CD14-positive monocyte (primary cell): ENCODE data around the gene MED4. TPM values are rescaled to one million over a fixed set of nuclear protein-coding genes. Genes with fewer than 3 reads are reported as not detected.

Source experiments
- DNase-seq, 3 donors: peaks; one replicate each; pipeline ENCODE4 v3.0.0-alpha.2; 2011 to 2022
- H2AFZ ChIP-seq: 2 replicates; pipeline ENCODE4 v1.6.0; 2012; ENCODE audit warnings: mild to moderate bottlenecking, low read depth, low read length, inconsistent platforms; ENCODE audit not compliant: insufficient read depth, poor library complexity, severe bottlenecking
- H3K27ac ChIP-seq, 2 donors: 1 replicate in 1 of 2; 2 replicates in 1 of 2; pipeline ENCODE4 v1.5.1; 2012 to 2013; ENCODE audit warnings: low read length in 2 of 2, control low read depth in 1 of 2, inconsistent platforms in 1 of 2, low read depth in 1 of 2, mild to moderate bottlenecking in 1 of 2
- H3K27me3 ChIP-seq, 2 donors: one replicate each; pipeline versions ENCODE4 v1.6.0 to v1.6.1; 2011 to 2013; ENCODE audit warnings: low read length in 2 of 2; ENCODE audit not compliant: control insufficient read depth in 2 of 2, insufficient read depth in 2 of 2
- H3K36me3 ChIP-seq, 2 donors: replicated peaks in 1 of 2; 1 replicate in 1 of 2; 2 replicates in 1 of 2; pipeline versions ENCODE4 v1.5.1 to v1.6.1; 2012 to 2013; ENCODE audit warnings: low read length in 2 of 2, control low read depth in 1 of 2, inconsistent platforms in 1 of 2, mild to moderate bottlenecking in 1 of 2; ENCODE audit not compliant: insufficient read depth in 2 of 2, control insufficient read depth in 1 of 2
- H3K4me1 ChIP-seq, 2 donors: 1 replicate in 1 of 2; 2 replicates in 1 of 2; pipeline versions ENCODE4 v1.5.1 to v1.6.1; 2012 to 2013; ENCODE audit warnings: low read length in 2 of 2, control low read depth in 1 of 2, inconsistent platforms in 1 of 2, mild to moderate bottlenecking in 1 of 2, moderate library complexity in 1 of 2; ENCODE audit not compliant: insufficient read depth in 2 of 2, control insufficient read depth in 1 of 2
- H3K4me2 ChIP-seq: replicated peaks from 2 replicates; pipeline ENCODE3; 2012; ENCODE audit warnings: low read length, moderate library complexity, mild to moderate bottlenecking; ENCODE audit not compliant: poor library complexity, severe bottlenecking; ENCODE audit errors: extremely low read depth
- H3K4me3 ChIP-seq, 3 experiments: fragments of 200-600 bp in 1 of 3; sonication (generic) in 1 of 3; replicated peaks in 1 of 3; 1 replicate in 2 of 3; 2 replicates in 1 of 3; pipeline ENCODE4 v1.5.1; 2011 to 2013; ENCODE audit warnings: low read length in 3 of 3, mild to moderate bottlenecking in 3 of 3, control low read depth in 2 of 3, low read depth in 2 of 3, inconsistent platforms in 1 of 3, moderate library complexity in 1 of 3
- H3K79me2 ChIP-seq: 2 replicates; pipeline ENCODE4 v1.6.0; 2012; ENCODE audit warnings: mild to moderate bottlenecking, control low read depth, inconsistent platforms, low read length, moderate library complexity; ENCODE audit not compliant: insufficient read depth
- H3K9ac ChIP-seq: 2 replicates; pipeline ENCODE4 v1.6.0; 2017; ENCODE audit warnings: low read length, mild to moderate bottlenecking; ENCODE audit not compliant: insufficient read depth, poor library complexity, severe bottlenecking
- H3K9me3 ChIP-seq, 2 donors: replicated peaks in 1 of 2; 1 replicate in 1 of 2; 2 replicates in 1 of 2; pipeline versions ENCODE4 v1.5.1 to v1.6.1; 2012 to 2013; ENCODE audit warnings: low read length in 2 of 2, control low read depth in 1 of 2; ENCODE audit not compliant: control insufficient read depth in 1 of 2, insufficient read depth in 1 of 2
- H4K20me1 ChIP-seq: 2 replicates; pipeline ENCODE4 v1.6.0; 2012; ENCODE audit warnings: mild to moderate bottlenecking, low read length, control low read depth, moderate library complexity; ENCODE audit not compliant: insufficient read depth
- H3K27ac Mint-ChIP-seq, 7 donors: one replicate each; pipeline ENCODE4 v1.8.0; 2020; ENCODE audit warnings: mild to moderate bottlenecking in 7 of 7, mixed read lengths in 7 of 7, moderate library complexity in 6 of 7, inconsistent platforms in 2 of 7
- H3K27me3 Mint-ChIP-seq, 3 donors: one replicate each; pipeline ENCODE4 v1.8.0; 2021 to 2022; ENCODE audit warnings: low read depth in 3 of 3, mild to moderate bottlenecking in 3 of 3, mixed read lengths in 3 of 3, moderate library complexity in 3 of 3, inconsistent platforms in 1 of 3
- H3K36me3 Mint-ChIP-seq, 2 donors: one replicate each; pipeline ENCODE4 v1.8.0; 2020; ENCODE audit warnings: mixed read lengths in 2 of 2, inconsistent platforms in 1 of 2, mild to moderate bottlenecking in 1 of 2
- H3K4me1 Mint-ChIP-seq: one replicate; pipeline ENCODE4 v1.8.0; 2020; ENCODE audit warnings: mild to moderate bottlenecking, mixed read lengths
- H3K4me3 Mint-ChIP-seq, 2 donors: one replicate each; pipeline ENCODE4 v1.8.0; 2020; ENCODE audit warnings: mild to moderate bottlenecking in 2 of 2, mixed read lengths in 2 of 2, moderate library complexity in 1 of 2
- H3K9me3 Mint-ChIP-seq, 7 donors: one replicate each; pipeline ENCODE4 v1.8.0; 2020 to 2022; ENCODE audit warnings: mixed read lengths in 7 of 7, mild to moderate bottlenecking in 6 of 7, moderate library complexity in 6 of 7, inconsistent platforms in 2 of 7
- WGBS: methylation state at CpG from one replicate; pipeline ENCODE4 v1.1.5; 2013; ENCODE audit warnings: missing lambda C conversion rate; ENCODE audit not compliant: insufficient coverage; 5-methylcytosine and 5-hydroxymethylcytosine counted together
- intact Hi-C, 2 donors: fragments of 100-400 bp; cut with micrococcal nuclease; formaldehyde crosslinking; loops; one replicate each; pipeline versions ENCODE4 v1.15.0 to v1.15.1; 2023
- polyA plus RNA-seq, 3 donors: library from polyadenylated mRNA; depleted of rRNA in 1 of 3; unstranded in 2 of 3; stranded (reverse) in 1 of 3; fragments of 300-500 nt in 2 of 3; fragments of >200 nt in 1 of 3; fragmentation: Illumina TruSeq in 2 of 3; gene quantifications; 1 replicate in 2 of 3; 2 replicates in 1 of 3; pipeline ENCODE4 v1.2.3, GENCODE V29; 2012 to 2021
- TF ChIP-seq, protein P1 (sequence below): fragments of 200-600 bp; IDR thresholded peaks from one replicate; pipeline ENCODE4 v1.8.0; 2022; ENCODE audit warnings: antibody characterized with exemption, mild to moderate bottlenecking

MED4 gene
- polyA plus RNA-seq, 3 donors = 28.4 to 53.8 (median 50.8) TPM

DNA sequence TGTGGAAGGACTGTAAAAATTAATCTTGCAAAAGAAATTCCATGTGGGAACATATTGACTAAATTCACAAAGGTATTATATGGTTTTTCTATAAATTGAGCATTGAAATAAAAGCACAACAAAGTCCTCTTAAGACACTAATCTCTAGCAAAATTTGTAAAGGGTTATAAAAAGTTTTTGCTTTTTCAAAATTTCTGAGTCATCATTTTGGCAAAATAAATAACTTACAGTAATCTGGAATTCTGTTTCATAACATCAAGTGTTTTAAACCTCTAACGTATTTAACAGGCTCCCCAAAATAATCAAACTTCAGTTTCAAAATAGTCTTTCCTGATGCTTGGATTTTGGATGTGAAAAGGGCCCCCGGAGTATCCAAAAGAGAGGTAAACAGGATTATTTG, 26.0 kb downstream of the MED4 start:
- H3K4me2 ChIP-seq = no peak overlapping the region
- Mint-ChIP-seq H3K36me3 (peaks cover 74 to 87% of the 10 kb centered on the region in 2 donors), H3K27ac (no peak overlapping the region), H3K9me3 (peaks cover 38 to 68% (median 55%) of the 10 kb centered on the region in 7 donors), H3K4me1 (no peaks in the 10 kb centered on the region), H3K27me3 (no peaks in the 10 kb centered on the region), H3K4me3 (no peak overlapping the region)
- TF ChIP-seq, protein P1, sequence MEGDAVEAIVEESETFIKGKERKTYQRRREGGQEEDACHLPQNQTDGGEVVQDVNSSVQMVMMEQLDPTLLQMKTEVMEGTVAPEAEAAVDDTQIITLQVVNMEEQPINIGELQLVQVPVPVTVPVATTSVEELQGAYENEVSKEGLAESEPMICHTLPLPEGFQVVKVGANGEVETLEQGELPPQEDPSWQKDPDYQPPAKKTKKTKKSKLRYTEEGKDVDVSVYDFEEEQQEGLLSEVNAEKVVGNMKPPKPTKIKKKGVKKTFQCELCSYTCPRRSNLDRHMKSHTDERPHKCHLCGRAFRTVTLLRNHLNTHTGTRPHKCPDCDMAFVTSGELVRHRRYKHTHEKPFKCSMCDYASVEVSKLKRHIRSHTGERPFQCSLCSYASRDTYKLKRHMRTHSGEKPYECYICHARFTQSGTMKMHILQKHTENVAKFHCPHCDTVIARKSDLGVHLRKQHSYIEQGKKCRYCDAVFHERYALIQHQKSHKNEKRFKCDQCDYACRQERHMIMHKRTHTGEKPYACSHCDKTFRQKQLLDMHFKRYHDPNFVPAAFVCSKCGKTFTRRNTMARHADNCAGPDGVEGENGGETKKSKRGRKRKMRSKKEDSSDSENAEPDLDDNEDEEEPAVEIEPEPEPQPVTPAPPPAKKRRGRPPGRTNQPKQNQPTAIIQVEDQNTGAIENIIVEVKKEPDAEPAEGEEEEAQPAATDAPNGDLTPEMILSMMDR = no peak
- H3K4me1 ChIP-seq = no peaks in the 10 kb centered on the region
- DNase-seq = no peak
- WGBS = no CpG with 5 or more reads among the region's 2 CpGs
- no peaks in the 10 kb centered on the region for H3K79me2 ChIP-seq
- H3K4me3 ChIP-seq = no peak overlapping the region
- H3K9ac ChIP-seq = no peak overlapping the region
- intact Hi-C loops = no loop called here
- H4K20me1 ChIP-seq = no peaks in the 10 kb centered on the region
- H3K36me3 ChIP-seq = peaks cover 65 to 96% of the 10 kb centered on the region in 2 donors
- H2AFZ ChIP-seq = no peak overlapping the region
- no peaks in the 10 kb centered on the region for H3K27me3 ChIP-seq
- peaks cover 37 to 60% of the 10 kb centered on the region in 2 donors for H3K9me3 ChIP-seq
- no peak overlapping the region for H3K27ac ChIP-seq

DNA sequence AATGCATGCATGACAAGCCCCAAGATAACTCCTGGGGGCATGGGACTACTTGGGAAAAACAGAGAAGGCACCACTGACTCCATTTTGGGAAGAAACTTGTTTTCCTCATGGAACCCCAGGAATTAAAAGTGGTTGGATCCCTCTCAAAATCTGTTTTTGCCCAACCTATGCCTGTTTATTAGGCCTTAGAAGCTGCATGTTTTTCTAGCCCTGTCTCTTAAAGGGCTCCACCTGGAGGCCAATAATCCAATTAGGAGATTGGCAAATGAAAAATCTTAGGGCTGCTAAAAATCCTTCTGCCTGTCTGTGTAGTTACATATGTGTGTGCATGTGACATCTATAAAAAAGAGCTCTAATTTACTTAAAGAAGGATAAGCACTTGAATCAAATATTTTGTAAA, 26.9 kb downstream of the MED4 start:
- Mint-ChIP-seq H3K4me1 (no peaks in the 10 kb centered on the region), H3K36me3 (peaks cover 66 to 81% of the 10 kb centered on the region in 2 donors), H3K4me3 (no peak overlapping the region), H3K27me3 (no peaks in the 10 kb centered on the region), H3K9me3 (peaks cover 36 to 59% (median 49%) of the 10 kb centered on the region in 7 donors), H3K27ac (no peak overlapping the region)
- TF ChIP-seq, protein P1 = no peak
- Histone ChIP-seq H3K4me2 (no peak overlapping the region), H3K4me1 (no peaks in the 10 kb centered on the region), H4K20me1 (no peaks in the 10 kb centered on the region), H3K36me3 (peaks cover 59 to 94% of the 10 kb centered on the region in 2 donors), H3K4me3 (no peak overlapping the region), H3K79me2 (no peaks in the 10 kb centered on the region), H2AFZ (no peak overlapping the region), H3K27me3 (no peaks in the 10 kb centered on the region), H3K9ac (no peak overlapping the region), H3K27ac (no peak overlapping the region), H3K9me3 (peaks cover 30 to 51% of the 10 kb centered on the region in 2 donors)
- intact Hi-C loops = no loop called here
- no peak for DNase-seq
